ENCODE results near the gene WDR17.

DNA sequence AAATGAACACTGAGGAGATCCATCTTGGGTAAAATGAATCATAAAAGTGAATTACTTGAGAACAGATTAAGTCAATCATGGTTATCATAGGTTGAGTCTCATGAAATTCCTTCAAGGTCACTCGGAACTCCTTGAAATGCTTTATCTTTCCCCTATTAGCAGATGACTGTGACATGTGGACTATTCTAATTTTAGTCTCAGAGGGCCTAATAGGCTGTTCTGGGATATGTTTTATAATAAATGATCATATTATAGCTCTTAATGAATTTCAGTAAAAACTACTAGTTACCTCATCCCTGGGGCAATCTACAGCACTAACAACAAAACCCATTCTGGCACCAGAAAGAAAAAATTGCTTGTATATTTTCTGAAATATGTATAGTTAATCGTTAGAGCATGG, 85.1 kb downstream of the WDR17 start:
- TF ChIP-seq CTCF (IDR thresholded peaks at IDR 0.05; ENCODE audit: insufficient read depth, low read depth, low read length) (no peak), EZH2 (IDR thresholded peaks at IDR 0.05; ENCODE audit: insufficient read depth, low read length) (no peak)
